ENCODE data around the gene PPIP5K1.

PPIP5K1 gene

DNA sequence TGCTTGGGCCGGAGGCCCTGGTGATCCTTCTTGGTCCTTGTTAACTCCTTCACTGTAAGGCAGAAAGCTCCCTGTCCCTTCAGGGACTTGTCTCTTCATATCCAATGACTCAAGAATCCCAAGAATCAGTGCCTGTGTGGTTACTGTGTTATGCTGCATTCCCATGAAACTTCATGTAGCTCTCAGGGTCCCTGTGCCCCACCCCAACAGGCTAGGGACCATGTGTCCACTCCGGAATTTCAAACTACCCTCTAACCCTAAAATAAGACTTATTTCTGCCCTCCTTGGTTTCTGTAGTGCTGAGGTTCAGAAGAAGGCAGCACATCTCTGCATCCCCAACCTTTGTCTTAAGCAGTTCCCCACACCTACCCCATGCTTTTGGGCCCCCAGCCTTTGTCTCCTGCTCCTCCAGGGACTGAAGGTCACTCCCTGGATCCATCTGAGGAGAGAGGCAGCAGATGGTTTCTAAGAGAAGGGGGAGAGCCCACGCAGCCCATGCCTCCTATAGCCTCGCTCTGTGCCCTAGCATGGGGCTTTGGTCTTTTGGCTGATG, 73.1 kb downstream of the PPIP5K1 start:
- FAIRE-seq, result no peak

- no peak for FAIRE-seq
Observed at GRCh38 chr15:43516185-43516584, 73.8 kb downstream of the PPIP5K1 start.

DNA sequence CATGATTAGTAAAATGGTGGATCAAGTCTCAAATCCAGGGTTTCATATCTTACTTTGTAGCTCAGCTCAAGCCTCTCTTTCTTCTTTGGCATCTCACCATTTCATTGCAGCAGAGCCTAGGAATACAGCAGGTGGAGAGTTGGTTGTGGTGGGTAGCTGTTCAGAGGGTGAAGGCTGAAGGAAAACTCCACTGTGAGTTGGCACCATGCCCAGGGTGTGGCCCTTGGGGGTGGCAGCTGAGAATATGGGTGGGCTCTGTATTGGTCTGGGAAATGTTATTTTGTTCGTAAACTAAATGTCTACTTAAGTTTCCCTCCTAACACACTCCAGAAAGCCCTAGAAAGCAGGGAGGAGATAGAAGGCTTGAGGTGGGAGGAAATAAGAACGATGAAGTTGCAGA, 74.3 kb downstream of the PPIP5K1 start:
- no peak for FAIRE-seq

DNA sequence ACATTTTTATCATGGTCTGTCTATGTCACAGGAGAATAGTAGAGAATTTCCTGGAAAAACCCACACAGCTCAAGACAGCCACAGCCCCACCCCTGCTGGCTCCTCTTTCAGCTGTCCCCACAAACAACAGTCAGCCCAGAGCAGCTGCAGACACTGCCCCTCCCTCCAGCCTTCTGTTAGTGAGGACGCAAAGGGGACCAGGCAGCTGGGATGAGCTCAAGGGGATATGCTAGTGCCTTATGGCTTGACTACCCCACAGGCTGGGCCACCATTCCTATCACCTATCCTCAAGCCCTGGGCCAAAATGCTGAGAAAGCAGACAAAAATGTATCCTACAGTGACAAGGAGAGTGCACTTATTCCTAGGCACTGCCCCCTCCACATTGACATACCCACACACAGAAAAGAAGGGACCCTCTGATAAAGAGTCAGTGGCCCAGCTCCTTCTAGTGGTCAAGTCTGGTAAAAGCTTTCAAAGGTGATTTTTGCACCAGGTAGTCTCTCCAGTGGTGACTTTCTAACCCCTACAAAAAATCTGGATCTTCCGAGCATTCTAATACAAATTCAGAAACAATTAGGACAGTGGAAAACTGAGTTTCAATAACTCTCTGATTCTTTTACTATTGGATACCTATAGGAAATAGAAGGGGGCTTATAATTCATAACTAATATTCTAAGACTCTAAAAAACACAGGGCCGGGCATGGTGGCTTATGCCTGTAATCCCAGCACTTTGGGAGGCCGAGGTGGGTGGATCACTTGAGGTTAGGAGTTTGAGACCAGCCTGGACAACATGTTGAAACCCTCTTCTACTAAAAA, 75.6 kb downstream of the PPIP5K1 start:
- FAIRE-seq, result no peak

GRCh38 chr15:43513550-43513949, 76.5 kb downstream of the PPIP5K1 start:
- no peak for FAIRE-seq

GRCh38 chr15:43511012-43511885, 78.8 kb downstream of the PPIP5K1 start:
- FAIRE-seq, result no peak

GRCh38 chr15:43510200-43511011, 79.6 kb downstream of the PPIP5K1 start:
- peak; percentile 91 for FAIRE-seq

DNA sequence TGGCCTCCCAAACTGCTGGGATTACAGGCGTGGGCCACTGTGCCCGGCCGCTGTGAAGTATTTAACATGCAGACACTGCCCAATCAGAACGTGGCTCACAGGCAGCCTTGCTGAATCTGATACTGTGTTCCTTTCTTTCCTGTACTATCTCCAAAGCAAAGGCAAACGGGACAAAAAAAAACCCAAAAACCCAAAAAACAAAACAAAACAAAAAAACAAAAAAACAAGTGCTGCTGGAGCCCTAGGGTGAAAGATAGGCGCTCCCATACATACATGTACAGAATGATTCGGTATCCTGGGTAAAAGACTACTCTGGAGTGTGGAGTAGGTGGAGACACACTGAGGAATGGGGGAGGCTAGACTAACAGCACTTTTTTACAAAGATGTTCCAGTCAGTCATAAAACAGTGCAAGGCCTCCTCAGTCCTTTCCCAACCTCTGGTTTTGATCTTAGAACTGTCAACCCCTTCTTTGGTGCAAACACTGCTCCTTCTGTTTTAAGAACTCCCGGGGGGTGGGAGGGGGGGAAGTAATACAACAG, 80.3 kb downstream of the PPIP5K1 start:
- peak; percentile 82 for FAIRE-seq

- FAIRE-seq, result no peak
Observed at GRCh38 chr15:43508991-43509659, 80.9 kb downstream of the PPIP5K1 start.

GRCh38 chr15:43508421-43508820, 81.6 kb downstream of the PPIP5K1 start:
- no peak for FAIRE-seq

- no peak for FAIRE-seq
Observed at GRCh38 chr15:43505738-43506137, 84.3 kb downstream of the PPIP5K1 start.

GRCh38 chr15:43499635-43500034, 90.4 kb downstream of the PPIP5K1 start:
- FAIRE-seq, result no peak

DNA sequence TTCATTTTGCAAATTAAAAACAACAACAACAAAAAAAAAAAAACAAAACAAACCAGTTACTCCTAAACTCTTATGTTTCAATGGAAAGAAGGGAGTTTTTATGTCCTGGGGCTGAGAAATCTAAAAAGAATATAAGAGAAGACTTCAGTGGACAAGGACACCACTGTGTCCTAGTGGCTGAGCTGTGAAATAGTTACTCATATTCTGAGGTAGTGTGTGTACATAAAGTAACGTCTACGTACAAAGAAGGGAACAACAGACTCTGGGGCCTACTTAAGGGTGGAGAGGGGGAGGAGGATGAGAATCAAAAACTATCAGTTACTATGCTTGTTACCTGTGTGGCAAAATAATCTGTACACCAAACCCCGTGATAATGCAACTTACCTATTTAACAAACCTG, 91.0 kb downstream of the PPIP5K1 start:
- FAIRE-seq, result no peak

- FAIRE-seq, result no peak
Observed at GRCh38 chr15:43493703-43494472, 96.1 kb downstream of the PPIP5K1 start.

DNA sequence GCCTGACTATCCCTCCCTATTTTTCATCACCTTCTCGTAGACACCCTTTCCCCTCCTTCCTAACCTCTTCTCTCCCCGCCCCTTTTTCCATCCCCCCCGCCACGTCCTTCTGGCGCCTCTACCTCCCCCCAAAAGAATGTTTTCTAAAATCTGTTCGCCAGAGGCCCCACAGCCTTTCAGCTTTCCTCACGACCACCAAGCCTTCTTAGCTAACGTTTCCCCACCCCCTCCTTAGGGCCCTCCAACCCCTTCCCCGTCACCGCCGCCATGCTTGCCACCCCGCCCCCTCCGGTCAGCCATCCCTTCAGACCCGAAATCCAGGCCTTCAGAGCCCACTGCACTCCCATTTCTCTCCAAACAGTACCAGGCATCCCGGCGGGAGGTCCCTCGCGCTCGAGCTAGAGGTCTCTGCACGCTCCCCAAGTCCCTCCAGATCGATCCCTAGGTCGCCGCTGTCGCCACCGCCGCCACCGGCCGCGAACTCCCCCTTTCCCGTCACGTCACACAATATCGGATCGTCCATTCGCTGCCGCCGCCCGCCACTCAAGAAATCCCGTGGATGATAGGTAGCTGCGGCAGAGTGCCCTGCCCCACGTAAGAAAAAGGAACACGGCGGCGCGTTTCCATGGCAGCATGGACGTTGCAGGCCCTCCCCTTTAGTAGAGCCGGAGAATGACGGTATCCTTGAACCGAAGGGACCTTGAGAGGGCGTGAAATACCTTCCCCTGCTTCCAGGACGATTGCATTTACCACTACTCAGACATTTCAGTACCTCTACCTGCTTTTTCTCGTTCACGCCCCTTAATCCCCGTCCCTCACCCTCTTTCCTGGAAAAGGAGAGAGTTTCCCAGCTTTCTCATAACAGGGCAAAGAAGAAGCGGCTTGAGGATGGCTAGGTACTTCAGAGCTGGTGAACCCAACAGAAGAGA, 97.1 kb downstream of the PPIP5K1 start, which contains the start of gene TP53BP1:
Gene TP53BP1 (minus strand): TSS at position 484 of the 929 bp plus-strand sequence. CDS start 113 bp downstream, at position 371.
- FAIRE-seq, result peak; percentile 93

GRCh38 chr15:43492266-43492665, 97.7 kb downstream of the PPIP5K1 start:
- no peak for FAIRE-seq

- no peak for FAIRE-seq
Observed at GRCh38 chr15:43489191-43489590, 100.8 kb downstream of the PPIP5K1 start.

- FAIRE-seq, result no peak
Observed at GRCh38 chr15:43488790-43489189, 101.2 kb downstream of the PPIP5K1 start.

DNA sequence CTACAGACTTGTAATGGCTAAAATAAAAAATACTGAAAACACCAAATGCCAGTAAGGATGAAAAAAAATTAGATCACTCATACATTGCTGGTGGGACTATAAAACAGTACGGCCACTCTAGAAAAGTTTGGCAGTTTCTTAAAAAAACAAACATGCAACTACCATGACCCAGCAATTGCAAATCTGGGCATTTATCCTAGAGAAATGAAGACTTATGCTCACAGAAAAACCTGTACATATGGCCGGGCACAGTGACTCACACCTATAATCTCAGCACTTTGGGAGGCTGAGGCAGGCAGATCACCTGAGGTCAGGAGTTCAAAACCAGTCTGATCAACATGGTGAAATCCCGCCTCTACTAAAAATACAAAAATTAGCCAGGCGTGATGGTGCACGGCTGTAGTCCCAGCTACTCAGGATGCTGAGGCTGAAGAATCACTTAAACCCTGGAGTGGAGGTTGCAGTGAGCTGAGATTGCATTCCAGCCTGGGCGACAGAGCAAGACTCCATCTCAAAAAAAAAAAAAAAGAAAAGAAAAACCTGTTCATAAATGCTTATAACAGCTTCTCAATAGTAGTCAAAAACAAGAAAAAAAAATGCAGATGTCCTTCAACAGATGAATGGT, 102.6 kb downstream of the PPIP5K1 start:
- FAIRE-seq, result no peak
